Heart left ventricle (tissue), 16 donors: ENCODE measurements around the gene NEDD4L. TPM values are rescaled to one million over a fixed set of nuclear protein-coding genes. Genes with fewer than 3 reads are reported as not detected.

Experiments
- ATAC-seq, 4 donors: fragments of 200-7000 bp; cut with Tn5 transposase; one replicate each; pipeline ENCODE4 v1.9.1; 2020 to 2022; ENCODE audit warnings: moderate library complexity in 4 of 4, mild to moderate bottlenecking in 3 of 4, moderate number of reproducible peaks in 1 of 4
- DNase-seq, 5 donors: peaks; one replicate each; pipeline ENCODE4 v3.0.0-alpha.2; 2020
- H3K27ac ChIP-seq, 12 donors: fragments of 200-600 bp; sonication (generic) in 4 of 12; one replicate each; pipeline versions ENCODE4 v1.5.0 to v1.8.0; 2016 to 2022; ENCODE audit warnings: mild to moderate bottlenecking in 2 of 12
- H3K27me3 ChIP-seq, 9 donors: fragments of 200-600 bp; sonication (generic) in 2 of 9; one replicate each; pipeline versions ENCODE4 v1.5.1 to v1.8.0; 2016 to 2022; ENCODE audit warnings: mild to moderate bottlenecking in 3 of 9
- H3K36me3 ChIP-seq, 9 donors: fragments of 200-600 bp; sonication (generic) in 2 of 9; one replicate each; pipeline versions ENCODE4 v1.5.0 to v1.8.0; 2018 to 2022; ENCODE audit warnings: mild to moderate bottlenecking in 2 of 9
- H3K4me1 ChIP-seq, 12 donors: fragments of 200-600 bp; sonication (generic) in 4 of 12; one replicate each; pipeline versions ENCODE4 v1.5.0 to v1.8.0; 2016 to 2022; ENCODE audit warnings: mild to moderate bottlenecking in 3 of 12
- H3K4me3 ChIP-seq, 12 donors: fragments of 200-600 bp; sonication (generic) in 4 of 12; one replicate each; pipeline versions ENCODE4 v1.5.0 to v1.8.0; 2017 to 2022; ENCODE audit warnings: mild to moderate bottlenecking in 9 of 12, moderate library complexity in 4 of 12
- H3K9me3 ChIP-seq, 12 donors: fragments of 200-600 bp; sonication (generic) in 4 of 12; one replicate each; pipeline versions ENCODE4 v1.5.0 to v1.8.0; 2016 to 2022; ENCODE audit warnings: mild to moderate bottlenecking in 1 of 12
- POLR2A ChIP-seq, 2 donors: fragments of 450-650 bp; IDR thresholded peaks; one replicate each; pipeline ENCODE4 v1.6.1; 2017; ENCODE audit warnings: antibody characterized with exemption in 2 of 2, mild to moderate bottlenecking in 2 of 2, moderate library complexity in 2 of 2
- WGBS, 4 donors: extraction: QIAGEN DNeasy Blood & Tissue Kit in 2 of 4; methylation state at CpG; one replicate each; pipeline versions ENCODE4 v1.1.5 to v1.1.7; 2013 to 2018; 5-methylcytosine and 5-hydroxymethylcytosine counted together
- intact Hi-C, 10 donors: fragments of 100-400 bp; cut with DNase I; formaldehyde crosslinking; loops; one replicate each; pipeline versions ENCODE4 v1.11.1 to v1.14.2; 2022
- polyA plus RNA-seq, 2 donors: library from polyadenylated mRNA; stranded (reverse); fragments of 200-250 nt; gene quantifications; one replicate each; pipeline ENCODE4 v1.2.3, GENCODE V29; 2013
- total RNA-seq, 9 donors: library from RNA; depleted of rRNA in 2 of 9; stranded (reverse); fragments of >200 nt in 2 of 9; fragmentation: NEBNext Ultra II Directional in 3 of 9; extraction: Animal tissue kit (Norgen Biotek cat#: 25700) in 3 of 9; gene quantifications; one replicate each; pipeline versions ENCODE4 v1.1.0 to v1.2.4, GENCODE V29; 2016 to 2023
- TF ChIP-seq, protein P1 (sequence below), 12 donors: fragments of 200-600 bp; sonication (generic) in 4 of 12; IDR thresholded peaks; one replicate each; pipeline versions ENCODE4 v1.5.0 to v1.8.0; 2018 to 2022; ENCODE audit warnings: antibody characterized with exemption in 12 of 12, mild to moderate bottlenecking in 5 of 12
- donor health status: ischemic (EF 13 %, LVEDD 7.1; RV severe dilation, severe dysfunction).
- donor health status: healthy with polysubstance abuse.
- donor health status: DM: no; HTN: yes; CAD: no.
- donor health status: DM: no; HTN: no; CAD: no.
- donor health status: ischemic (EF 25% LVEDD 6.9; RV normal size, moderate dysfunction).
- donor health status: ischemic (EF 25% LVEDD 5.7; RV mildly dilated, moderate dysfunction).
- donor health status: healthy.
- donor health status: DM: yes; HTN: yes; CAD: no.
- donor health status: ischemic (EF 35%, LVEDD 5.7; RV mildly dilated, moderate dysfunction).
- donor health status: nonischemic (EF 11% LVEDD 7.7; RV severe dilation, severe dysfunction).
- donor health status: DM: yes; HTN: yes; CAD: no.
- donor health status: PGD.
- donor health status: ischemic (EF 29% LVEDD 5.4; RV normal size, mild dysfunction).
- donor health status: nonischemic (EF 23%, LVEDD 6.1; RV moderate dilation, normal function).

NEDD4L gene
- total and polyA plus RNA-seq, 11 donors: 14.7 to 64.1 (median 51.7) TPM

- TF ChIP-seq, protein P1, sequence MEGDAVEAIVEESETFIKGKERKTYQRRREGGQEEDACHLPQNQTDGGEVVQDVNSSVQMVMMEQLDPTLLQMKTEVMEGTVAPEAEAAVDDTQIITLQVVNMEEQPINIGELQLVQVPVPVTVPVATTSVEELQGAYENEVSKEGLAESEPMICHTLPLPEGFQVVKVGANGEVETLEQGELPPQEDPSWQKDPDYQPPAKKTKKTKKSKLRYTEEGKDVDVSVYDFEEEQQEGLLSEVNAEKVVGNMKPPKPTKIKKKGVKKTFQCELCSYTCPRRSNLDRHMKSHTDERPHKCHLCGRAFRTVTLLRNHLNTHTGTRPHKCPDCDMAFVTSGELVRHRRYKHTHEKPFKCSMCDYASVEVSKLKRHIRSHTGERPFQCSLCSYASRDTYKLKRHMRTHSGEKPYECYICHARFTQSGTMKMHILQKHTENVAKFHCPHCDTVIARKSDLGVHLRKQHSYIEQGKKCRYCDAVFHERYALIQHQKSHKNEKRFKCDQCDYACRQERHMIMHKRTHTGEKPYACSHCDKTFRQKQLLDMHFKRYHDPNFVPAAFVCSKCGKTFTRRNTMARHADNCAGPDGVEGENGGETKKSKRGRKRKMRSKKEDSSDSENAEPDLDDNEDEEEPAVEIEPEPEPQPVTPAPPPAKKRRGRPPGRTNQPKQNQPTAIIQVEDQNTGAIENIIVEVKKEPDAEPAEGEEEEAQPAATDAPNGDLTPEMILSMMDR (IDR thresholded peaks at IDR 0.05): no peak
- TF ChIP-seq POLR2A (IDR thresholded peaks at IDR 0.05): no peak
- 96 to 99% (median 96%) methylated on average over 5 of the region's 5 CpGs for WGBS, 4 donors
- DNase-seq: no peak
- H3K4me1 ChIP-seq: peaks cover 3 to 31% (median 17%) of the 10 kb centered on the region in 12 donors
- ATAC-seq: no peak
- intact Hi-C loops: loop anchor here in 1 of 10 donors (10.0 kb wide), 1 partner anchor 49 kb away; no protein-coding TSS in a partner anchor
- H3K4me3 ChIP-seq: no peak overlapping the region
- H3K27me3 ChIP-seq: no peaks in the 10 kb centered on the region
- no peak overlapping the region for H3K27ac ChIP-seq
- H3K9me3 ChIP-seq: no peaks in the 10 kb centered on the region
- H3K36me3 ChIP-seq: no peaks in the 10 kb centered on the region
Observed at GRCh38 chr18:58243401-58243800, 199.4 kb downstream of the NEDD4L start.

DNA sequence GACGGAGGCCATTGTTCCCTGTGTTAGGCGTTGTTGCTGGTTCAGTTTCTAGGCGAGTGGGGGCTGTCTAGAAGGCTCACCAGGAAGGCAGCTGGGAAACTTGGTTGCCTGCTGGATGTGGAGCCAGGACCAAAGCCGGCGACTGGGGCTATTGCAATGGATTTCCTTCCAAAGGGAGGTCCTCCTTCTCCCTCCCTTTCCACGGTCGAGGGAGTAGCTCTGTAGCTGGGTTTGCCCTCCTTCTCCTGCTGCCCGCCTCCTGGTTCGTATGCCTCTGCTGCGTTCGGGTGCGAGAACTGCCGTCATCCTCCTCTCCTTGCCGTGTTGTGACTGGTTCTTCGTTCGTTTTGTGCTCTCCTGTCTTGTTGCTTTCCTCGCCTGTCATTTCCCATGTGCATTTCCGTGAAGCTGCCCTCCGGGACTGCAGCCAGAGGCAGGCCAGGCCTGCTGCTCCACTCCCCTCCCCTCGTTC lies 203.4 kb downstream of the NEDD4L start:
- intact Hi-C loops: loop anchor here in 1 of 10 donors (10.0 kb wide), 1 partner anchor 53 kb away; no protein-coding TSS in a partner anchor
- no peaks in the 10 kb centered on the region for H3K27me3 ChIP-seq
- DNase-seq: peak; percentile 39 to 58 (median 53)
- peak overlapping the region in 9 of 12 donors; percentile 29 to 50 (median 37) for H3K4me3 ChIP-seq
- peak in 1 of 2 donors; percentile 12 for TF ChIP-seq POLR2A (IDR thresholded peaks at IDR 0.05)
- TF ChIP-seq, protein P1 (IDR thresholded peaks at IDR 0.05): no peak
- H3K9me3 ChIP-seq: no peaks in the 10 kb centered on the region
- H3K4me1 ChIP-seq: peaks cover 0 to 18% (median 11%) of the 10 kb centered on the region in 12 donors
- H3K36me3 ChIP-seq: no peaks in the 10 kb centered on the region
- 9 to 19% (median 14%) methylated on average over 20 of the region's 20 CpGs for WGBS, 4 donors
- ATAC-seq: peak; percentile 75 to 91 (median 81)
- H3K27ac ChIP-seq: peak overlapping the region; percentile 59 to 89 (median 82)

GRCh38 chr18:58249712-58250111 lies 205.7 kb downstream of the NEDD4L start:
- Histone ChIP-seq H3K4me3 (no peak overlapping the region), H3K36me3 (no peaks in the 10 kb centered on the region), H3K9me3 (no peaks in the 10 kb centered on the region), H3K27ac (peak overlapping the region in 1 of 12 donors; percentile 32), H3K27me3 (no peaks in the 10 kb centered on the region), H3K4me1 (peaks cover 0 to 24% (median 11%) of the 10 kb centered on the region in 12 donors)
- no peak for ATAC-seq
- WGBS, 4 donors: 87 to 95% (median 90%) methylated on average over 1 of the region's 1 CpG
- no peak for DNase-seq
- intact Hi-C loops: loop anchor here in 2 of 10 donors (5.0 to 10.0 kb wide), 3 partner anchors 55 to 73 kb away; no protein-coding TSS in a partner anchor
- TF ChIP-seq, protein P1 (IDR thresholded peaks at IDR 0.05): no peak

DNA sequence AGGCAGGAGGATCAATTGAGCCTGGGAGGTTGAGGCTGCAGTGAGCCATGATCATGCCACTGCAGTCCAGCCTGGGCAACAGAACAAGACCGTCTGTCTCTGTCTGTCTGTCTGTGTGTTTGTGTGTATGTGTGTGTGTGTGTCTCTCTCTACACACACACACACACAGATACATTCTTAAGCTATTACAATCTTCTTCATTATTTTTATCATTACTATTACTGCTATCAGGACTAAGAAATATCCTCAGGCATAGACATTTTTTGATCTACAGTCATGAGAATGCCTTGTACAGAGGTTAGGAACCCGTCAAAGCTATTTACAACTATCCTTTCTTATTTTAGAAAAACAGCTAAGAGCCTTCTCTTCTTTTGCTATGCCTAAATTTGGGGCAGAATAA lies 207.4 kb downstream of the NEDD4L start:
- WGBS, 4 donors: 81 to 90% (median 85%) methylated on average over 2 of the region's 2 CpGs
- Histone ChIP-seq H3K27ac (no peak overlapping the region), H3K9me3 (no peaks in the 10 kb centered on the region), H3K36me3 (no peaks in the 10 kb centered on the region), H3K27me3 (no peaks in the 10 kb centered on the region), H3K4me1 (peaks cover 0 to 24% (median 11%) of the 10 kb centered on the region in 12 donors), H3K4me3 (no peak overlapping the region)
- ATAC-seq (no peak), DNase-seq (no peak)
- intact Hi-C loops: loop anchor here in 2 of 10 donors (5.0 to 10.0 kb wide), 2 partner anchors 53 to 71 kb away; no protein-coding TSS in a partner anchor
- TF ChIP-seq, protein P1 (IDR thresholded peaks at IDR 0.05): no peak
- TF ChIP-seq POLR2A (IDR thresholded peaks at IDR 0.05): no peak
